ENCODE measurements around the gene SLC6A13. TPM values are rescaled to one million over a fixed set of nuclear protein-coding genes. Genes with fewer than 3 reads are reported as not detected.

Gene SLC6A13
- total RNA-seq, 1 donor from 2014 or later, result not detected

DNA sequence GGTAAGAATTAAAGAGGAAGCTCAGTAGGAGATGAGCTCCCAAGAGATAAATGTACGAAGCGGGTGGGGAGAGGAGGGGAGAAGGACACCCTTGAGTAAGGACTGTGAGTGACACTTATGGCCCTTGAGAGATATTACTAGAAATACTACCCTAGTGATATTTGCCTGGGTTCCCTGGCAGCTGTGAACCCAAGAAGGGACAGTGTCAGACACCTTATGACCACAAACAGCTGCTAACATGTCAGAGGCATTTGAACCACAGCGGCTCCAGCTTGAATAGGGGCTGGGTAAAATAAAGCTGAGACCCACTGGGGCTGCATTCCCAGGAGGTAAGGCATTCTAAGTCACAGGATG, 29.0 kb downstream of the SLC6A13 start:
- intact Hi-C loops (cut with DNase I), result no loop called here
- Histone ChIP-seq H3K27ac (no peak overlapping the region), H3K4me1 (no peaks in the 10 kb centered on the region), H3K9me3 (peaks cover 0 to 12% of the 10 kb centered on the region in 2 donors), H3K27me3 (no peaks in the 10 kb centered on the region), H3K36me3 (no peaks in the 10 kb centered on the region), H3K4me3 (no peak overlapping the region)
- no peak for DNase-seq (ENCODE audit: low spot score in 2 of 2)
- TF ChIP-seq, protein P1, sequence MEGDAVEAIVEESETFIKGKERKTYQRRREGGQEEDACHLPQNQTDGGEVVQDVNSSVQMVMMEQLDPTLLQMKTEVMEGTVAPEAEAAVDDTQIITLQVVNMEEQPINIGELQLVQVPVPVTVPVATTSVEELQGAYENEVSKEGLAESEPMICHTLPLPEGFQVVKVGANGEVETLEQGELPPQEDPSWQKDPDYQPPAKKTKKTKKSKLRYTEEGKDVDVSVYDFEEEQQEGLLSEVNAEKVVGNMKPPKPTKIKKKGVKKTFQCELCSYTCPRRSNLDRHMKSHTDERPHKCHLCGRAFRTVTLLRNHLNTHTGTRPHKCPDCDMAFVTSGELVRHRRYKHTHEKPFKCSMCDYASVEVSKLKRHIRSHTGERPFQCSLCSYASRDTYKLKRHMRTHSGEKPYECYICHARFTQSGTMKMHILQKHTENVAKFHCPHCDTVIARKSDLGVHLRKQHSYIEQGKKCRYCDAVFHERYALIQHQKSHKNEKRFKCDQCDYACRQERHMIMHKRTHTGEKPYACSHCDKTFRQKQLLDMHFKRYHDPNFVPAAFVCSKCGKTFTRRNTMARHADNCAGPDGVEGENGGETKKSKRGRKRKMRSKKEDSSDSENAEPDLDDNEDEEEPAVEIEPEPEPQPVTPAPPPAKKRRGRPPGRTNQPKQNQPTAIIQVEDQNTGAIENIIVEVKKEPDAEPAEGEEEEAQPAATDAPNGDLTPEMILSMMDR (IDR thresholded peaks at IDR 0.05), result no peak

DNA sequence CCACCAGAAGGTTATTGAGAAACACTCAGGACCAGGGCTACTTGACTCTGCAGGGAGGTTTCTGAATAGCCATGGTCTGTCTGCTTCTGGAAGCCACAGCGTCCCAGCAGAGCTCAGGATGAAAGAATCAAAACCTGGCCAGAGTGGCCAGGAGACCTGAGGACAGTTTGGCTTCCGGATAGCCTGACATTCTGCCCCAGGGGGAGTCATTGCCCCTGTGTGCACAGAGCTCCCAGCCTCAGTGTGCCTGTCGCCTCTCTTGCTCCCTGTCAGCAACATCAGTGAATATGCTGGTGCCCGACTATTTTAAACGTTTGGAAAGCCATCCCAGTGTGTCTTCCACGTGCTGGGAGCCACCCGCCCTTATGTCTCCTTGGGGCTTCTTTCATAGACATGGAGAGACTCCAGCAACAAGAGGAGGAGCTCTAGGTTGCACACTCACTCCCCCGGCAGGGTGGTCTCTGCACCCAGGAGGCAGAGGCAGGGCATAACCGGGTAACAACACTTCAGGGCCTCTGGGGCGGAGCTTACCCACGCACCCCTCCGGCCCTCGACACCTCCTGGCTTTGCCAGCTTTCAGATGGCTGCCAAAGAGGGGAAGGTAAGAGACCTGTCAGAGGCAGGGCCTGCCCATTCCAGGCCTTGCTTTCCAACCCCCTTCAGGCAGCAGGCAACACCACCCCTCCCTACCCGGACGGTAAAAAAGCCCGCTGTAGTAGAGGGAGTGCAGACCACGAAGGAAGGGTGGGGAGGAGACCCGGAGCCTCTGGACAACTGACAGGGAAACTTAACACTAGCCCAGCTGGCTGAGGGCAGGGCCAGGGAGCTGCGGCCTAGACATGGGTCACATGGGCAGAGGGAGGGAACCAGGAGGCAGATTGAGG, 29.7 kb downstream of the SLC6A13 start:
- no peaks in the 10 kb centered on the region for H3K36me3 ChIP-seq
- intact Hi-C loops (cut with DNase I), result no loop called here
- H3K9me3 ChIP-seq, result peaks cover 0 to 12% of the 10 kb centered on the region in 2 donors
- no peak overlapping the region for H3K27ac ChIP-seq
- no peak overlapping the region for H3K4me3 ChIP-seq
- H3K27me3 ChIP-seq, result no peaks in the 10 kb centered on the region
- no peaks in the 10 kb centered on the region for H3K4me1 ChIP-seq
- peak in 1 of 2 donors; percentile 58 for DNase-seq (ENCODE audit: low spot score in 2 of 2)
- TF ChIP-seq, protein P1 (IDR thresholded peaks at IDR 0.05), result no peak

DNA sequence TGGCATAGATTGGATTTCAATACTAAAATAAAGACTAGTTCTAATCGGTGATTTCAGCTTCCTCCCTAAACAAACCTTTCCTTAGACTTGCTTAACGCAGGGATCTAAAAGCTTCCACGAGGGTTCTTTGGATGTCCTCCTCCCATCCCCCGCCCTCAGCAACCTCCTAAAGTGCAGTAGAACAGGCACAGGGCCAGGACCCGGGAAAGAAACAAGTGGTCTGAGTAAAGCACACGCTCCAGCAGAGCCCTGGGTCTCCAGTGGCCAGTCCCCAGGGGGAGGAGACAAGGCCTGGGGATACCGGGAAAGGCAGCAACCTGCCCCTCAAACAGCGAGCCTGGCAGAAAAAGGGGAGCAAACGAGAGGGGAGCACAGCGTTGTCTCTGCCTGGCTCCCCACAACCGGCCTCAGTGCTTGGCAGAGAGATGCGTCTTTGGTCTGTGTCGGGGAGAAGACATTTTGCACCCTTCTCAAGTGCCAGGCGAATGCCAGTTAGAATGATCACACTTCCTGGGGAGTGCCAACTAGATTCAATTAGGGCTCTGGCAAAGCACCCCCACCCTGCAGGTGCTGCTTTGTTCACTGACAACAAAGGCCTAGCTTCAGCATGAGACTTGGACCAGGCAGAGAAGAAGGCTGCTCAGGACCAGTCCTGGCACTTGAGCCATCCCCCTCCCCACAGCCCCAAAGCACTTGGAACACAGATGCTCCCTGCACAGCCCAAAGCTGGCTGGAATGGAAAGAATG, 31.5 kb downstream of the SLC6A13 start:
- DNase-seq (ENCODE audit: low spot score in 2 of 2), result peak in 1 of 2 donors; percentile 27
- Histone ChIP-seq H3K27ac (no peak overlapping the region), H3K36me3 (no peaks in the 10 kb centered on the region), H3K9me3 (peaks cover 0 to 6% of the 10 kb centered on the region in 2 donors), H3K4me3 (no peak overlapping the region), H3K27me3 (no peaks in the 10 kb centered on the region), H3K4me1 (no peaks in the 10 kb centered on the region)
- intact Hi-C loops (cut with DNase I), result no loop called here
- TF ChIP-seq, protein P1 (IDR thresholded peaks at IDR 0.05), result no peak

DNA sequence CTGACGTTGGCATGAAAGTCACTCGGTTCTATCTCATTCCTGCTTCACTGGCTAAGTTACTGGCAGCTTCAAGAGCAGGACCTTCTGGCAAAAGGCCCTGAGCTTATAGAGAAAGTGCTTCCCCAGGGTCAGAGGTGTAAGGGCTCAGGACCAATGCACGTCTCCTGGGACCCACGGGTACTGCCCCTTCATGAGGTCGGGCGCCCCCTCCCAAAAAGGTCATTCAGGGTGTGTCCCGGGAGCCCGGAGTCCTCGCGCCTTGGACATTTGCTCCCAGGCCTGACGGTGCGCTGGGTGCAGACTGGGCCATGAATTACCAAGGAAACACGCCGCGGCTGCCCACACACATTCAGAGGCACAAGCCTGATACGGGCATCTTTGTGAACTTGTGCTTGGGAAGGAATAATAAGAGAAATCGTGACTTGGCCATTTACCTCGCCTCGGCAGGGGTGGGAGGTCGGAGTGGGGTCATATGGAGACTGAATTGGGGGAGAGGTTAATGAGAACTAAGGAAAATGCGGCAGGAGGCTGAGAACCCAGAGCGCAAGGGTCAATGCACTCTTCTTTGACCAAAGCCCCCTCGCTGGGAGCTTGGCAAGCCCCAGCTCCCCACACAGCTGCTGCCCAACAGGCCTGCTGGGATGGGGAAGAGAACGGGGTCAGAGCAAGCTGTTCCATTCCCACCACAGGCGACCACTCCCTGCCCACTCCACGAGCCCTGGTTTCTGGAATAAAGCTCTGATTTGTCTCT, 33.0 kb downstream of the SLC6A13 start:
- Histone ChIP-seq H3K4me3 (no peak overlapping the region), H3K27ac (no peak overlapping the region), H3K9me3 (no peaks in the 10 kb centered on the region), H3K27me3 (no peaks in the 10 kb centered on the region), H3K36me3 (no peaks in the 10 kb centered on the region), H3K4me1 (no peaks in the 10 kb centered on the region)
- TF ChIP-seq, protein P1 (IDR thresholded peaks at IDR 0.05), result no peak
- intact Hi-C loops (cut with DNase I), result no loop called here
- DNase-seq (ENCODE audit: low spot score in 2 of 2), result peak in 1 of 2 donors; percentile 57

DNA sequence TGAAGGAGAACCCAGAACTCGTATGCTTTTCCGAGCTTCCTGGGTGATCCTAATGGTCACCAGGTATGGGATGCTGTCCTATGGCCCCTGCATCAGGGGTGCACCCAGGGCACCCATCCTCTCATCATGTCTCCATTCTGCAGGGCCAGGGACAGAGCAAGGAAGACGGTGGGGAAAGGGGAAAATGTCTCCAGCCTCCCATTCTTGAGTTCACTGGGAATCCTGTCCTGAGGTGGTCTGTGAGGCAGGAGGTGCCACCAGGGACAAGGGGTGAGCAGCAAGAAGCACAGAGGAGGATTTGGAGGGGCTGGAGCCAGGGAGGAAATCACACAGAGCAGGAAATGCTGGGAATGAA, 33.8 kb downstream of the SLC6A13 start:
- Histone ChIP-seq H3K36me3 (no peaks in the 10 kb centered on the region), H3K27me3 (no peaks in the 10 kb centered on the region), H3K4me1 (no peaks in the 10 kb centered on the region), H3K27ac (no peak overlapping the region), H3K9me3 (no peaks in the 10 kb centered on the region), H3K4me3 (no peak overlapping the region)
- peak in 1 of 2 donors; percentile 22 for DNase-seq (ENCODE audit: low spot score in 2 of 2)
- TF ChIP-seq, protein P1 (IDR thresholded peaks at IDR 0.05), result no peak
- intact Hi-C loops (cut with DNase I), result no loop called here
